ENCODE data around the gene PKN3.

DNA sequence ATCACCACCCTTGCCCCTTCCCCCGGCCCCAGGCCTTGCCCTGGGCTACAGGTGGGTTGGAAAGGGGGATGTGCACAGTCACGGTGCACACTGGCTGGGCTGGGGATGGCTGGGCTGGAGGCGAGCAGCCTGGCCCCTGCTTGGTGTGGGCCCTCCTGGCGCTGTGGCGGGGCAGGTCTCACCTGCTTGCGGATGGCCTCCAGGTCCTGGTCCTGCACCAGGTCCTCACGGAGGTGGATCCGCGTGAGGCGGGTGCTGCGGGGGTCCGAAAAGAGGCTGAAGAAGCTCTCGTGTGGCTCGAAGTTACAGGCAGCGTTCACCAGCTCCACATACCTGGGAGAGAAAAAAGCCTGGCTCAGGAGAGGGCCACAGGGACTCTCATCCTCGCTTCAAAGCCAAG, 51.3 kb downstream of the PKN3 start:
- TF ChIP-seq, protein P1, sequence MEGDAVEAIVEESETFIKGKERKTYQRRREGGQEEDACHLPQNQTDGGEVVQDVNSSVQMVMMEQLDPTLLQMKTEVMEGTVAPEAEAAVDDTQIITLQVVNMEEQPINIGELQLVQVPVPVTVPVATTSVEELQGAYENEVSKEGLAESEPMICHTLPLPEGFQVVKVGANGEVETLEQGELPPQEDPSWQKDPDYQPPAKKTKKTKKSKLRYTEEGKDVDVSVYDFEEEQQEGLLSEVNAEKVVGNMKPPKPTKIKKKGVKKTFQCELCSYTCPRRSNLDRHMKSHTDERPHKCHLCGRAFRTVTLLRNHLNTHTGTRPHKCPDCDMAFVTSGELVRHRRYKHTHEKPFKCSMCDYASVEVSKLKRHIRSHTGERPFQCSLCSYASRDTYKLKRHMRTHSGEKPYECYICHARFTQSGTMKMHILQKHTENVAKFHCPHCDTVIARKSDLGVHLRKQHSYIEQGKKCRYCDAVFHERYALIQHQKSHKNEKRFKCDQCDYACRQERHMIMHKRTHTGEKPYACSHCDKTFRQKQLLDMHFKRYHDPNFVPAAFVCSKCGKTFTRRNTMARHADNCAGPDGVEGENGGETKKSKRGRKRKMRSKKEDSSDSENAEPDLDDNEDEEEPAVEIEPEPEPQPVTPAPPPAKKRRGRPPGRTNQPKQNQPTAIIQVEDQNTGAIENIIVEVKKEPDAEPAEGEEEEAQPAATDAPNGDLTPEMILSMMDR (IDR thresholded peaks at IDR 0.05; ENCODE audit: low read length), result no peak
- TF ChIP-seq EZH2 (optimal IDR thresholded peaks at IDR 0.05; ENCODE audit: low read depth, low read length), result no peak
- no peak for TF ChIP-seq EZH2phosphoT487 (IDR thresholded peaks at IDR 0.05; ENCODE audit: low read length)

Data from MM.1S (cell line).